ENCODE measurements around the gene ZBTB43.
"Not testable (repeated sequence)": the region's sequence is repeated elsewhere in the genome, so short reads cannot be mapped to it uniquely, and the experiment has no call there.

Gene ZBTB43, protein sequence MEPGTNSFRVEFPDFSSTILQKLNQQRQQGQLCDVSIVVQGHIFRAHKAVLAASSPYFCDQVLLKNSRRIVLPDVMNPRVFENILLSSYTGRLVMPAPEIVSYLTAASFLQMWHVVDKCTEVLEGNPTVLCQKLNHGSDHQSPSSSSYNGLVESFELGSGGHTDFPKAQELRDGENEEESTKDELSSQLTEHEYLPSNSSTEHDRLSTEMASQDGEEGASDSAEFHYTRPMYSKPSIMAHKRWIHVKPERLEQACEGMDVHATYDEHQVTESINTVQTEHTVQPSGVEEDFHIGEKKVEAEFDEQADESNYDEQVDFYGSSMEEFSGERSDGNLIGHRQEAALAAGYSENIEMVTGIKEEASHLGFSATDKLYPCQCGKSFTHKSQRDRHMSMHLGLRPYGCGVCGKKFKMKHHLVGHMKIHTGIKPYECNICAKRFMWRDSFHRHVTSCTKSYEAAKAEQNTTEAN

DNA sequence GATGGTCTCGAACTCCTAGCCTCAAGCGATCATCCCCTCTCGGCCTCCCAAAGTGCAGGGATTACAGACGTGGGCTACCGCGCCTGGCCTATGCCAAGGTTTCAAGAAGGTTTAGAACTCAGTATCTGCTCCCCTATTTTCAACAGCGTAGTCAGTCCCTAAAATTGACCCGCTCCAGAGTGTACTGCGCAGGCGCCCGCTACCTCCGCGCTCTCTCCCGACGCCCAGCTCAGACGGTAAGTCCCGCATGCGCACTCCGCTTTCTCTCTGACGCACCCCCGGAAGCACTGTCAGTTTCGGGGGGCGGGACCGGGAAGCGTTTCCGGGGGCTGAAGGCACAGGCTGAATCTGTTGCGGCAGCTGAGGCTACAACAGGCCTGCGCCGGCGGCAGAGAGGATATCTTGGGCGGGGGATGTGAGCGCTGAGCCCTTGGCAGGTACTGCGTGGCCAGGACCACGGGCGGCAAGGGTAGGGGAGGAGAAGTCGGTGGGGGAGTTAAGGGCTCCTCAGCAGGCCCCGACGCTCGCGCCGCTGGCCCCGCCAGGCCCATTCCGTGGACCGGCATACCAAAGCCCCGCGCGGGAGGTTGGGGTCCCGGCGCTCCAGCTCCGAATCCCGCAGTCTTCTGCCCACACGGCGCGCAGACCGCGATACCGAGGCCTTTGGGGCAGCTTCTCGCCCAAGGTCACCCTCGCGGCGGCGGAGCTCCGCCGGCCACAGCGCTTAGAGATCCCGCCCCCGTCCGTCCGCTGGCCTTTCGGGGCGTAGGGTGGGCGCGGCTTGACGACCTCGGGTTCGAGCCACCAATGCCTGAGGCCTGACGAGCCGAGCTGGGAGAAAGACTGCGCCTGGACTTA, at the start of gene ZBTB43:
ZBTB43 (plus strand) TSS at position 345 of the 858 bp plus-strand sequence. CDS start 27,470 bp downstream, outside the sequence.
- DNase-seq: peak; percentile 99

DNA sequence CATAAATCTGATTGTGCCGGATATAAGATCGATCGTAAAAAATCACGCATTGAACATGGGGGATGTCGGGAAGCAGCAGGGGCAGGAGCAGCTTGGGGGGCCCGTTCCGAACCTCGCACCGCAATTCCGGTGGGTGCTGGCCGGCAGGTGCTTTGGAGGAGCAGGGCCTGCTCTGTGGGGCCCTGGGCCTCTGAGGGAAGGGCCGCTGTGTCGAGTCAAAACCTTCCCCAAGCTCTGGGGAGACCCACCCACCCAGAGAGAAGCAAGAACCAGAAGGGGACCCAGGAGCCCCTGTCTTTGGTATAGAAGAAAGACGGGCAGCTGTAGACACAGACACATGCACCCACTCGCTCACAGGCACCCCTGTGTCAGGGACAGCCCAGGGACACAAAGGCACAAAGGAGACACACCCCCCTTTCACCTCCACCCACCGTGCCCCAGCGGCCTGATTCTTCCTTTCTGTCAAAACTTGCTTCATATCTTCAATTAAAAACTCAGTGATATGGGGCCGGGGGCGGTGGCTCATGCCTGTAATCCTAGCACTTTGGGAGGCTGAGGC, 49.4 kb upstream of the ZBTB43 start:
- no peak for DNase-seq

DNA sequence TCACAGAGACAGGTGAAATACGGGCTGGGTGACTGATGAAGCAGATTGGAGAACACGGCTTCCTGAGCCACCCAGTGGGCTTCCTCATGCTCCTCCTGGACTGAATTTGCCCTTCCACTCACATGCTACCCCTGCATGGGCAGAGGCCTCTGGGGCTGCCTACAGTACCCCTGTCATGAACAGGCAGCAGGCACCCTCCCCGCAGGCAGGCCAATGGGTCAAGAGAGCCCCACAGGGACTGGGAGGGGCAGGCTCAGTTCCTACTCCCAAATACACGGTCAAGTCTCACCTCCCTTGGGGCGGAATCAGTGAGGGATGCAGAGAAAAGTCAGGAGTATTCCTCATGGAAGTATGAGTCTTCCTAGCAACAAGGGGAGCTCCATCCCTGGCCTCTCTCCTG, 48.6 kb upstream of the ZBTB43 start:
- DNase-seq: no peak

DNA sequence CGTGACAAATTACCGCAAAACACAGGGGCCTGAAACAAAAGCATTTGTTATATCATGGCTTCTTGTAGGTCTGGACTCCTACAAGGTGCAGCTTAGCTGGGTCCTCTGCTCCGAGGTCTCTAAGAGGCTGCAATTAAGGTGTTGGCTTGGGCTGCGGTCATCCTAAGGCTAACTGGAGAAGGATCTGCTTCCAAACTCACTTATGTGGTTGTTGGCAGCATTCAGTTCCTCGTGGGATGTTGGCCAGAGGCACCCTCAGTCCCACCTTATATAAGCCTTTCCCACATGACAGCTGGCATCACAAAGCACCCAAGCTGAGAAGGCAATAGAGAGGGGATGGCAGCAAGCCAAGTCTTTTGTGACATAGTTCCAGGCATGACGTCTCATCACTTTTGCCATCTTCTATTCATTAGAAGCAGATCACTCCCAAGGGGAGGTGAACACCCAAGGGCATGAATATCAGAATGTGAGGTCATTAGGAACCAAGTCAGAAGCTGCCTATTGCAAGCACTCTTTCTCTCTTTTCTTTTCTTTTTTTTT, 47.9 kb upstream of the ZBTB43 start:
- DNase-seq: no peak

DNA sequence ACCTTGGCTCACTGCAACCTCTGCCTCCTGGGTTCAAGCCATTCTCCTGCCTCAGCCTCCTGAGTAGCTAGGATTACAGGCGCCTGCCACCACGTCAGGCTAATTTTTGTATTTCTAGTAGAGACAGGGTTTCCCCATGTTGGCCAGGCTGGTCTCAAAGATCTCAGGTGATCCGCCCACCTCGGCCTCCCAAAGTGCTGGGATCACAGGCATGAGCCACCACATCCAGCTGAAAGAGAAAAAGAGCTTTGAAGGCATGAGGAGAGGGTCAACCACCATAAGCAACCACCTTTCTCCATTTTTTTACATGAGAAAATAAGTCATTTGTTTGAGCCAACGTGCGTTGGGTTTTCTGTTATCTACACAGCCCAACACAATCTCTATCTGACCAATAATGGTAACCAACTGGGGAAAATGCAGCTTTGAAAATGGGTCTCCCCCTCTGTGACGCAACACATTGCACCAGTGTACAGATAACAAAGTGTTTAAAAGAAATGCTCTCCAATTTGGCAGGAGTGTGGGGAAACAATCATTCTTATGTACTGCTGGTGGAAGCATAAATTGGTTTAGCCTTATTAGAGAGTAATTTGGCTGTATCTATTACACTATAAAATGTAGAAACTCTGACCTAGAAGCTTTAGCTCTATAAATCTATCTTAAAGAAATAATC, 45.8 kb upstream of the ZBTB43 start:
- DNase-seq: no peak

DNA sequence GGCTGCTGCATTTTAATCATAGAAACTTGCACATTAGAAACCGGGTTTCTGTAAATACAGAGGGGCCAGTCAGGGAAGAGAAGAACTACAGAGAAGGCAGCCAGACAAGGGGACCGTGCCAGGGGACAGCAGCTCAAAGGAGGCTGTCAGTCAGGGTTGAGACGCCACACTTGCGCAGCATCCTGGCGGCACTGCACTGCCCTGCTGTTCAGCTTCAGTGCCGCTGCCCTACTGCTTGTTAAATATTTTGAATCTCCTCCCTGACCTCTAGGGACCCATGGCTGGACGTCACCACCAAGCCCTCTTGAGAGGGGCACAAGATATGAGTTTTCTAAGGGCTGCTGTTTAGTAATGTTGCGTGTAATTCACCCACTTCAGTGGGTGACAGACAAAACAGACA, 43.6 kb upstream of the ZBTB43 start:
- no peak for DNase-seq

DNA sequence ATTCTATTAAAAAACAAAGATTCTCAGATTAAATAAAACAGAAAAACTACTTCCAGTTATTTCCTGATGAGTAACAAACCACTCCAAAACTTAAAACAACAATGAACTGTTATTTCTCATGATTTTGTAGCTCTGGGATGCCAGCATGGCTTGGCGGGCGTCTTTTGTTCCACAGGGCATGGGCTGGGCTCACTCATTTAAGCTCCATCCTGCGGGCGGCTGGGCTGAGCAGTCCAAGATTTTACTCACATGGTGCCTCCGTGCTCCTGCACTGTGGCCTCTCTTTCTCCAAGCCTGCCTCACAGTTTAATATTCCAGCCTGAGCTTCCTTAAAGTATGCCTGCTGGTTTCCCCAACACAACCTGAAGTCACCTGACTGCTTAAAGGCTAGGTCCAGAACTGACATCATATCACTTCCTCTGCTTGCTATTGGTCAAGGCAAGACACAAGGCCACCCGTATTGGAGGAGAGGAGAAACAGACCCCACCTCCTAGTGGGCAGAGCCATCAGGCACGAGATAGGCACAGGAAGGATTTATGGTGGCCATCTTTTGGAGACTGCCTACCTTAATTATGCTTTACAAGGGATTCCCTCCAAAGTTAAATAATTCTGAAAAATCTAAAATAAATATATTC, 41.6 kb upstream of the ZBTB43 start:
- DNase-seq: no peak

DNA sequence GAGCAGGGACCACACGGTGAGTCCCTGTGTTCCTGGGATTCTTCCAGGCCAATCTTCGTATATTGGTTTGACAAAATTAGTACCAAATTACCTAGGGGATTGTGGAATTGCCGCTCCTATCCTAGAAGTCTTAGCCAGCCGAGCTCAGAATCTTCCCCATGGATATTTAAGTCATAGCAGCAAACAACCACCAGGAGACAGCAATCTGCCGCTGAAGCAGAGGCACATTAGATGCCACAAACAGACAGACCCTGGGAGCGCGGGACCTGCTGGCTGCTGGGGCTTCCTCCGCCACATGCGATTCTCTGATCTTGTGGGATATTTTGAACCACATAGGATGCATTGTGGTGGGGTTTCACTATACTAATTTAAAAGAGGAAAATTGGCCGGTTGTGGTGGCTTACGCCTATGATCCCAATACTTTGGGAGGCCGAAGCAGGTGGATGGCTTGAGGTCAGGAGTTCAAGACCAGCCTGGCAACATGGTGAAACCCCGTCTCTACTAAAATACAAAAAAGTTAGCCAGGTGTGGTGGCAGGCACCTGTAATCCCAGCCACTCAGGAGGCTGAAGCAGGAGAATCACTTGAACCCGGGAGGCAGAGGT, 31.7 kb upstream of the ZBTB43 start:
- peak; percentile 20 for DNase-seq

DNA sequence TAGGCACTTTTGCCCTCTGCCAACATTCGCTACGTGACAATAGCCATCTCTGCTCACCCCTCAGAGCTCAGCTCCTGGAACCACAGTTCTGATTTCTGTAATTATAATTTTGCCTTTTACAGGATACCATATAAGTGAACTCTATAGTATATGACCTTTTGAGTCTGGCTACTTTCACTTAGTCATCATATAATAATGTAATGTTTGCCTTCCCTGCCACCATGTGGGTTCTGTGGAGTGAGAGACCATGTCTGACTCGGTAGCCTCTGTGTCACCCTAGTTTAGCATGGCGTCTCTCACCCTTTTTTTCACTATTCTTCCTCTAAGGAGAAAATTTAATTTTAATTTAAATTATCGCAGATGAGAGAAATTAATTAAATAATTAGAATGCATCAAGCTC, 28.9 kb upstream of the ZBTB43 start:
- DNase-seq: no peak

DNA sequence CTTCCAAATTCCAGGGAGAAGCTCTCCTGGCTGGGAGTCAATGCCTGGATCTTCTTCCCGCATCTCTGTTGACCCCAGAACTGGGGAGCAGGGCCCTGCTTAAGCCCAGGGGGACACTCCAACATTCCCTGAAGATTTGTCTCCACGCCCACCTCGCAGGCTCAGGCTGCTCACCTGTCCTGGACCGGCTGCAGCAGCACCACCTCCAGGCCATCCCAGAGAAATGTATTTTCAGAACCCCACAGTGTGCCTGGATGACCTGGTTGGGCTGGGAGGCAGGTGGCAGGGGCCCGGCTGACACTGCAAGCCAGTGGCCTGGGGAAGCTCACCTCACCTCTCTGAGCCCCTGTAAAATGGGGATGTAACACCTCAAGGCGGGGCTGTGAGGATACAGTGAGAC, 27.1 kb upstream of the ZBTB43 start:
- DNase-seq: no peak

DNA sequence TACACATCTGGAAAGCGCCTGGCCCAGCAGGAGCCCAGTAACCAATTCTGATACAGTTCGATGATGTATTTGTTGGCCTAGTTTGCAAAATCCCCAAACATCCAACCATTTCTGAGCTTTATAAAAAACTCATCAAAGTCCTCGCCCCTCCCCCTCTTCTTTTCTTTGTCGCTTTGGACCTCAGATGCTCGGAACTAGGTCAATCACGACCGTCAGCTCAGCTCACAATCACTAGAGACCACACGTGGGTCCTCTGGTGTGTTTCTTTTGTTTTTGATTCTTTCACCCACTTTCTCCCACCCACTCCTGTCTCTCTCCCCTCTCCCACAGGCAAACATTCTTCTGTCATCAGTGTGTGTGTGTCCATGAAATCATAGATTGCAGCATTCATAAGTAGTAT, 26.7 kb upstream of the ZBTB43 start:
- no peak for DNase-seq

DNA sequence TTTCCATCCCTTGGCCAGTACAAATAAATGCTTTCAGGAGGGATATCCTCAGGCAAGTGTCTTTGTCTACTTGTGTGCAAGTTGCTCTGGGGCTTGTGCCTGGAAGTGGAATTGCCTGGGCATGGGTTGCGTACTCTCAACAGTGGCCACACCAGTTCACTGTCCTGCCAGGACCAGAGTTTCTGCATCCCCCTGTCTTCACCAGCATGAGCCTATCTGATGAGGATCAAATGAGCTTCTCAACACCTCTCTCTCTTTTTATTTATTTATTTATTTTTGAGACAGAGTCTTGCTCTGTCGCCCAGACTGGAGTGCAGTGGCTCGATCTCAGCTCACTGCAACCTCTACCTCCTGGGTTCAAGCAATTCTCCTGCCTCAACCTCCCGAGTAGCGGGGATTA, 26.1 kb upstream of the ZBTB43 start:
- not testable (repeated sequence) for DNase-seq

DNA sequence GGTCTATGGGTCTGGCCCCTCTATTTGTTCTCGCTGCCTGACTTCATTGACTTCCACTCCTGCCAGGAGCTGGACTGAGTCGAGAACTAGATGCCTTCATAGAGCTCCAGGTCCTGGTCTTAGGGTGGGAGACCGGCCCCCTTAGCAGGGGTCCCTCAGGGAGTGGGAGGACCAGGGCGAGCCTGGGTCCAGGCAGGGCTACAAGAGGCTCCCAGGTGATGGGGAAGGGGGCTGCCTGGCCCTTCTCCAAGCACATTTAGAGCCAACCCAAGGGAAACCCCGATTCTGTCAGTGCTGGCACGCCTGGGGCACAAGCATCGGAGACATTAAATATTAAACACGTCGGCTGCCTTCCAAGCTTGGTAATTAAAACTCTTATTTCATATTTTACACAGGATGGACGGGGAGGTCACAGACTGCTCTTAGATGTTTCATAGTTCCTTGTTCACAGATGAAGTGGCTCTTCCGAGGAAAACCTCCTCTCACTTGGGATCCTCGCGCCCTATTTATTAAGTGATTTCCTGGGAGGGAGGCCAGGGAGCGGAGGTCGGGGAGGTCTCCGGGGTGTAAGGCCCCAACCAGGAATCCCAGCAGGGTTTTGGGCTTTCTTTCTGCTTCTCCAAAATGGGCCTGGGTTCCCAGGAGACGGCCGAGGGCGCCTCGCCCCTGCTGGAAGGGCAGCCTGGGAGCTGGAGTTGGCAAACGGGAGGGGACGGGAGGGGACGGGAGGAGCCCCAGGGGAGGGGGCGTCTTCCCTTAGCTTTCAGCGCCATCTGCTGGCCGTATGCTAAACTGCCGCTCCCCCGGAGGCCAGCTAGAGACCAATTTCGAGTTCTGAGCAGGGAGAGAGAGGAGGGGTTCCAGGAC, 23.4 kb upstream of the ZBTB43 start:
- DNase-seq: peak; percentile 88

DNA sequence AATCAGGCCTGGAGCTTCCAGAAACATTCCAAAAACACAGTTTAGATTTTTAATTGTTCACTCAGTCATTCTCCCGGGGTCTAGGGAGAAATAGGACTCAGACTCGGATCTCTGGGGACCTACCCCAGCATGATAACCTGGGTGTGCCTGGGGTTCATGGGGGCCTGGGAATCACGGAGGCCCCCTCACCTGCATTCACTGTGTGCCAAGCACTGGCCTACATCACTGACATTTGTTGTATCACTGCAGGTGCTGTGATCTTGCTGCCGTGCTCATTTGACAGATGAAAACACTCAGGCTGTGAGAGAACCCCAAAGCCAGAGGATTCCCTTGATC, 22.8 kb upstream of the ZBTB43 start:
- no peak for DNase-seq

DNA sequence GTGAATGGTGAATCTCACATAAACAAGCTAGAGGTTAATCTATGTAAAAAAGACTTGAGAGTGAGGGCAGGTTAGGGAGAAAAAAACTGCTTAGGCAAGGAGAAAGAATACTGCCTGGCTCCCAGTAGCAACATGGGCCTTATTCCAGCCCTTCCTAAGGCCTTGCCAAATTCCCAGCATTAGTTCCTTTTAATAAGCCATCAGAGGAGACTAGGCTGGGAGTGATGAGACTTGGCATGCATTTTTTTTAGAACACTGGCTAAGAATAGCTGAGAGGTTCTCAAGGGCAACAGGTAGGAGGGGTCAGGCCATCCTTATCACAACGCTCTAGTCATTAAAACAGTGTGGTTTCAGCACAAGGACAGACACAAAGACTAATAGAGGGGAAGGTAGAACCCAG, 20.9 kb upstream of the ZBTB43 start:
- no peak for DNase-seq

DNA sequence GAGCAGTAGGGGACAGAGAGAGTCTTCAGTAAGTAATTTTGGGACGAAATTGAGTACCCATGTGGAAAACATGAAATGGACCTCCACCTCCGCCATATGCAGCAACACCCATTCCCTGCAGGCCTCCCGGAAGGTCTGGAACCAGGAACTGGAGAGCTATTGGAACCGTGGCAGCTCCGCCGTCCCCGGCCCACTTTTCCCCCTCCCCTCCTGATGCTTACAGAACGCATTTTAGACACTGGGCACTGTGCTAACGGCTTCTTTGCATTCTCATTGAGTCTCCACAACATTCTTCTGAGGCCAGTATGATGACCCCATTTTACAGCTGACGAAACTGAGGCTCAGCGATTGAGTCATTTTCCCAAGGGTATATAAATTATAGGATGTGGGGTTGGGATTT, 20.4 kb upstream of the ZBTB43 start:
- DNase-seq: no peak

DNA sequence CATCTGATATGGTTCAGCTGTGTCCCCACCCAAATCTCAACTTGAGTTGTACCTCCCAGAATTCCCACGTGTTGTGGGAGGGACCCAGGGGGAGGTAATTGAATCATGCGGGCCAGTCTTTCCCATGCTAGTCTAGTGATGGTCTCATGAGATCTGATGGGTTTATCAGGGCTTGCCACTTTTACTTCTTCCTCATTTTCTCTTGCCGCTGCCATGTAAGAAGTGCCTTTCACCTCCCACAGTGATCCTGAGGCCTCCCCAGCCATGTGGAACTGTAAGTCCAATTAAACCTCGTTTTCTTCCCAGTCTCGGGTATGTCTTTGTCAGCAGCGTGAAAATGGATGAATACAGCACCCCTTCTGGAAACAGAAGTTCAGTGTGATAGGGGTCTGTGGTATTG, 20.0 kb upstream of the ZBTB43 start:
- not testable (repeated sequence) for DNase-seq

DNA sequence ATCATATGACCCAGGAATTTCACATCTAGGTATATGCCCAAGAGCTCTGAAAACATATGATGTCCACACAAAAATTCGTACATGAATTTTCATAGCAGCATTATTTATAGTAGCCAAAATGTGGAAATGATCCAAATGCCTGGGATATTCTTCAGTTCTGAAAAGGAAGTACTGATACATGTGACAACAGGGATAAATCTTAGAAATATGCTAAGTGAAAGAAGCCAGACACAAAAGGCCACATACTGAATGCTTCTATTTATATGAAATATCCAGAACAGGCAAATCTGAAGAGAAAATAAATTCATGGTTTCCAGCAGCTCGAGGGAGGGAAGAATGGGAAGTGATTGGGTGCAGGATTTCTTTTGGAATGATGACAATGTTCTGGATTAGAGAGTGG, 16.8 kb upstream of the ZBTB43 start:
- DNase-seq: no peak

DNA sequence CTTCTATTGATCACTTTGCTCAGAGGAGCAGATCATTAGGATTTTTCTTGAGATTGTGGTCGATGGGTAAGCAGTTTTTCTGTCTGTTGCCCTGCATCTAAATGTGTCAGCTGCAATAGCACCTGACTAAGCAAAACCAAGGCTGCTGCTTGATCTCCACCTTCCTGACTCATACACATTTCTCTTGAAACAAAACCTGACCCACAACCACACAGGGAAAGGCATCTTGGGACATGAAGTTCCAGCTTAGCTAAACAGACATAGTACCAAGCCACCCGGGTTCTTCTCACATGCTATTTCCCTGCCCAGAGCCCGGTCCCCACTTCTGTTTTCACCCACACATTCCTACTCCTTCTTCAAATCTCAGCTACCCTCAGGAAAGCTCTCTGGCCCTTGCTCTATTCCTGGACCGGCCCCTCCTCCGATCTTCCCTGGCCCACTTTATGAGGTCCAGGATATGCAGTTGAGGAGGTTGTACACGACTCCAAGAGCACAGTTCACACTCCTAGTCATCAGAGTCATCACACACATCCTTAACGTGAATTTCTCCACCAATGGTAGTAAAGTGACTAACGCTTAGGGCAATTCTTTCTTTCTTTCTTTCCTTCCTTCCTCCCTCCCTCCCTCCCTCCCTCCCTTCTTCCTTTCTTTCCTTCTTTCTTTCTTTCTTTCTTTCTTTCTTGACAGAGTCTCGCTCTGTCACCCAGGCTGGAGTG, 16.0 kb upstream of the ZBTB43 start:
- no peak for DNase-seq

DNA sequence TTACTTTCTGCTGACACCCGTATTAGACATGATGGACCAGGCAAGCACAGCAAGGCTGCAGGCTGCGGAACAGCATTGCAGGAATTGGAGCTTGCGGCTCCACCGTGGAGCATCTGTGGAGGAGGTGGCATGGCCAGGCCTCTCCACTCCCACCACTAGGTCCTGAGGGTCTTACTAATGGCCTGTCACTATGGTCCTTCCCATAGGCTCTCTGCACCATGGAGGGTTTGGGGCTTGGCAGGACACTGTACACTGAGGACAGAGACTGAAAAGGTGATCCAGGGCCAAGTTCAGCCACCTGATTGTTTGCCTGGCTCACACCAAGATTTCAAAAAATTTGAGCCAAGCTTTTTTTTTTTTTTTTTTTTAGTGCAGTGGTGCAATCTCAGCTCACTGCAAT, 14.3 kb upstream of the ZBTB43 start:
- DNase-seq: no peak
